Activated CD8-positive, alpha-beta T cell treated with anti-CD3 and anti-CD28 coated beads for 36 hours (primary cell): Measurements from ENCODE around the gene WLS. TPM values are rescaled to one million over a fixed set of nuclear protein-coding genes. Genes with fewer than 3 reads are reported as not detected.
"Not testable (repeated sequence)": the region's sequence is repeated elsewhere in the genome, so short reads cannot be mapped to it uniquely, and the experiment has no call there.

Experiments used
- ATAC-seq: fragments of 200-7000 bp; cut with Tn5 transposase; one replicate; pipeline ENCODE4 v1.10.0; 2021; ENCODE audit warnings: mild to moderate bottlenecking, moderate library complexity
- CTCF ChIA-PET: fragments of 350-600 bp; sonication (Branson Sonifier 250); formaldehyde crosslinking; loops from one replicate; lab custom pipeline; 2021; ENCODE audit warnings: antibody characterized with exemption; lab: Charles Lee
- POLR2A ChIA-PET: fragments of 350-600 bp; sonication (Branson Sonifier 250); formaldehyde crosslinking; loops from one replicate; lab custom pipeline; 2021; ENCODE audit warnings: antibody characterized with exemption; lab: Charles Lee
- DNase-seq: peaks from one replicate; pipeline ENCODE4 v3.0.0-alpha.2; 2020
- H3K27ac Mint-ChIP-seq: one replicate; pipeline ENCODE4 v1.8.0; 2021; ENCODE audit warnings: mild to moderate bottlenecking, mixed read lengths
- H3K27me3 Mint-ChIP-seq: one replicate; pipeline ENCODE4 v1.8.0; 2021; ENCODE audit warnings: mixed read lengths
- H3K36me3 Mint-ChIP-seq: one replicate; pipeline ENCODE4 v1.8.0; 2021; ENCODE audit warnings: low read depth, mixed read lengths
- H3K4me1 Mint-ChIP-seq: one replicate; pipeline ENCODE4 v1.8.0; 2021; ENCODE audit warnings: low read depth, mixed read lengths
- H3K4me3 Mint-ChIP-seq: one replicate; pipeline ENCODE4 v1.8.0; 2021; ENCODE audit warnings: mild to moderate bottlenecking, moderate library complexity, mixed read lengths
- H3K9me3 Mint-ChIP-seq: one replicate; pipeline ENCODE4 v1.8.0; 2021; ENCODE audit warnings: mixed read lengths
- intact Hi-C: fragments of 100-400 bp; cut with micrococcal nuclease; formaldehyde crosslinking; loops from one replicate; pipeline ENCODE4 v1.10.0; 2022
- total RNA-seq, 2 experiments: library from RNA; stranded (reverse); gene quantifications; one replicate each; pipeline ENCODE4 v1.2.3, GENCODE V29; 2021
- TF ChIP-seq, protein P1 (sequence below): fragments of 200-600 bp; IDR thresholded peaks from one replicate; pipeline ENCODE4 v1.8.0; 2022; ENCODE audit warnings: antibody characterized with exemption, mild to moderate bottlenecking

WLS gene
- total RNA-seq, 2 experiments from 2014 or later: not detected

GRCh38 chr1:68174738-68175113 lies 57.6 kb downstream of the WLS start:
- no peak for DNase-seq
- no peak for ATAC-seq
- peaks cover 3% of the 10 kb centered on the region for H3K9me3 Mint-ChIP-seq
- TF ChIP-seq, protein P1, sequence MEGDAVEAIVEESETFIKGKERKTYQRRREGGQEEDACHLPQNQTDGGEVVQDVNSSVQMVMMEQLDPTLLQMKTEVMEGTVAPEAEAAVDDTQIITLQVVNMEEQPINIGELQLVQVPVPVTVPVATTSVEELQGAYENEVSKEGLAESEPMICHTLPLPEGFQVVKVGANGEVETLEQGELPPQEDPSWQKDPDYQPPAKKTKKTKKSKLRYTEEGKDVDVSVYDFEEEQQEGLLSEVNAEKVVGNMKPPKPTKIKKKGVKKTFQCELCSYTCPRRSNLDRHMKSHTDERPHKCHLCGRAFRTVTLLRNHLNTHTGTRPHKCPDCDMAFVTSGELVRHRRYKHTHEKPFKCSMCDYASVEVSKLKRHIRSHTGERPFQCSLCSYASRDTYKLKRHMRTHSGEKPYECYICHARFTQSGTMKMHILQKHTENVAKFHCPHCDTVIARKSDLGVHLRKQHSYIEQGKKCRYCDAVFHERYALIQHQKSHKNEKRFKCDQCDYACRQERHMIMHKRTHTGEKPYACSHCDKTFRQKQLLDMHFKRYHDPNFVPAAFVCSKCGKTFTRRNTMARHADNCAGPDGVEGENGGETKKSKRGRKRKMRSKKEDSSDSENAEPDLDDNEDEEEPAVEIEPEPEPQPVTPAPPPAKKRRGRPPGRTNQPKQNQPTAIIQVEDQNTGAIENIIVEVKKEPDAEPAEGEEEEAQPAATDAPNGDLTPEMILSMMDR: no peak
- intact Hi-C loops: no loop called here
- ChIA-PET CTCF (no interaction called here), POLR2A (no interaction called here)
- H3K4me3 Mint-ChIP-seq: no peak overlapping the region
- H3K36me3 Mint-ChIP-seq: no peaks in the 10 kb centered on the region
- peaks cover 2% of the 10 kb centered on the region for H3K4me1 Mint-ChIP-seq
- H3K27ac Mint-ChIP-seq: no peak overlapping the region
- H3K27me3 Mint-ChIP-seq: no peaks in the 10 kb centered on the region

DNA sequence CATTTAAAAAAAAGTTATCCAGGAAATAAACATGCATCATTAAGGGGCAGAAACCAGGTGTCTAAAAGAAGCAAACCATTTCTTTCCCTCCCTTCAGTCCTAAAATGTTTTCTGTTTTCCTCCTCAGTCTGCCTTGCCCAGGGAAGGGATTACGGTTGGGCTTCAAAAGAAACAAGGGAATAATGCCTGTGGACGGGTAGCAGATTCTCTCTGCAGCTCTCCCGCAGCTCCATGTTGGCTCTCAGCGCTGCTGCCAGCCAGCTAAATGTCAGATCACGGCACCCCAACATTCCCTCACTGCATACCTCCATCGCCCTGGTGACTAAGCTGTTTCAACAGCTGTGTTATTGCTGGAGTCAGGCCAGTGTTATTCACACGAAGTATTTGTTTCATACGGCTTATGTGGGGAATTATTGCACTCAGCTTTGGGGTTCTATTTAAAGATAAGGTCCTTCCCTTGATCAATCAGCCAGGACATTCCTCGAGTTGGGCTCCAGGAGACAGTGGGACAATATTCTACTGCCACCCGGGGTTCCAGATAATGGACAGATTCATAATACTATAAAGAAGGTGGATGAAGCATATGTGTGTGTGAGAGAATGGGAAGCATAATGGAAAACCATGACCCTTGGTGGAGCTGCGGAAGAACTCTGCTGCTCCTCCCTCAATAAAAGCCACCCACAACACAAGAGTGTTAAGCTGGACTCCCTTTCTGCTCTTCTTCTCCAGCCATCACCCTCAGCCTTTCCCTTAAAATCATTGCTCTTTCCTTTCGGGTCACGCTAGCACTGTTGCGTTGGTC lies 58.2 kb downstream of the WLS start:
- DNase-seq (no peak), ATAC-seq (no peak)
- Mint-ChIP-seq H3K4me1 (peaks cover 2% of the 10 kb centered on the region), H3K27ac (no peak overlapping the region), H3K4me3 (no peak overlapping the region), H3K36me3 (no peaks in the 10 kb centered on the region), H3K27me3 (no peaks in the 10 kb centered on the region), H3K9me3 (peaks cover 3% of the 10 kb centered on the region)
- intact Hi-C loops: no loop called here
- CTCF ChIA-PET: no interaction called here
- TF ChIP-seq, protein P1: no peak
- POLR2A ChIA-PET: no interaction called here

- Mint-ChIP-seq H3K27ac (no peak overlapping the region), H3K27me3 (no peaks in the 10 kb centered on the region), H3K4me1 (no peaks in the 10 kb centered on the region), H3K36me3 (no peaks in the 10 kb centered on the region), H3K9me3 (peaks cover 3% of the 10 kb centered on the region), H3K4me3 (no peak overlapping the region)
- intact Hi-C loops: no loop called here
- ChIA-PET CTCF (no interaction called here), POLR2A (no interaction called here)
- DNase-seq (no peak), ATAC-seq (no peak)
- TF ChIP-seq, protein P1: no peak
Measured at GRCh38 chr1:68173283-68173935, 58.9 kb downstream of the WLS start.

DNA sequence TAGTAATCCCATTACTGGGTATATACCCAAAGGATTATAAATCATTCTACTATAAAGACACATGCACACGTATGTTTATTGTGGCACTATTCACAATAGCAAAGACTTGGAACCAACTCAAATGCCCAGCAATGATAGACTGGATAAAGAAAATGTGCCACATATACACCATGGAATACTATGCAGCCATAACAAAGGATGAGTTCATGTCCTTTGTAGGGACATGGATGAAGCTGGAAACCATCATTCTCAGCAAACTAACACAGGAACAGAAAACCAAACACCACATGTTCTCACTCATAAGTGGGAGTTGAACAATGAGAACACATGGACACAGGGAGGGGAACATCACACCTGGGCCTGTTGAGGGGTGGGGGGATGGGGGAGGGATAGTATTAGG lies 60.5 kb downstream of the WLS start:
- H3K4me1 Mint-ChIP-seq, CTCF ChIA-PET, H3K27ac Mint-ChIP-seq, DNase-seq, ATAC-seq, H3K4me3 Mint-ChIP-seq, POLR2A ChIA-PET, H3K36me3 Mint-ChIP-seq, intact Hi-C loops, H3K27me3 Mint-ChIP-seq, H3K9me3 Mint-ChIP-seq: not testable (repeated sequence)

- H3K36me3 Mint-ChIP-seq: no peaks in the 10 kb centered on the region
- H3K4me1 Mint-ChIP-seq: no peaks in the 10 kb centered on the region
- H3K4me3 Mint-ChIP-seq: no peak overlapping the region
- TF ChIP-seq, protein P1: no peak
- ChIA-PET POLR2A (no interaction called here), CTCF (interaction anchor here (0.7 kb wide), 1 partner anchor 10 kb away, joined by 3 read pairs; no protein-coding TSS in a partner anchor)
- DNase-seq (no peak), ATAC-seq (no peak)
- H3K27ac Mint-ChIP-seq: no peak overlapping the region
- no peaks in the 10 kb centered on the region for H3K27me3 Mint-ChIP-seq
- H3K9me3 Mint-ChIP-seq: no peaks in the 10 kb centered on the region
- intact Hi-C loops: no loop called here
Measured at GRCh38 chr1:68168545-68169171, 63.7 kb downstream of the WLS start.
